Stimulated activated CD4-positive, alpha-beta T cell treated with anti-CD3 and anti-CD28 coated beads, Interleukin-1b, Interleukin-23, amount 100 ng/mL, for 24 hours (primary cell): ENCODE results near the gene USP4.
"Not testable (repeated sequence)": the region's sequence is repeated elsewhere in the genome, so short reads cannot be mapped to it uniquely, and the experiment has no call there.

Source experiments
- DNase-seq, 4 experiments: peaks; one replicate each; pipeline ENCODE4 v3.0.0-alpha.2; 2020; ENCODE audit warnings: low read depth in 4 of 4, low spot score in 1 of 4

USP4 gene, protein sequence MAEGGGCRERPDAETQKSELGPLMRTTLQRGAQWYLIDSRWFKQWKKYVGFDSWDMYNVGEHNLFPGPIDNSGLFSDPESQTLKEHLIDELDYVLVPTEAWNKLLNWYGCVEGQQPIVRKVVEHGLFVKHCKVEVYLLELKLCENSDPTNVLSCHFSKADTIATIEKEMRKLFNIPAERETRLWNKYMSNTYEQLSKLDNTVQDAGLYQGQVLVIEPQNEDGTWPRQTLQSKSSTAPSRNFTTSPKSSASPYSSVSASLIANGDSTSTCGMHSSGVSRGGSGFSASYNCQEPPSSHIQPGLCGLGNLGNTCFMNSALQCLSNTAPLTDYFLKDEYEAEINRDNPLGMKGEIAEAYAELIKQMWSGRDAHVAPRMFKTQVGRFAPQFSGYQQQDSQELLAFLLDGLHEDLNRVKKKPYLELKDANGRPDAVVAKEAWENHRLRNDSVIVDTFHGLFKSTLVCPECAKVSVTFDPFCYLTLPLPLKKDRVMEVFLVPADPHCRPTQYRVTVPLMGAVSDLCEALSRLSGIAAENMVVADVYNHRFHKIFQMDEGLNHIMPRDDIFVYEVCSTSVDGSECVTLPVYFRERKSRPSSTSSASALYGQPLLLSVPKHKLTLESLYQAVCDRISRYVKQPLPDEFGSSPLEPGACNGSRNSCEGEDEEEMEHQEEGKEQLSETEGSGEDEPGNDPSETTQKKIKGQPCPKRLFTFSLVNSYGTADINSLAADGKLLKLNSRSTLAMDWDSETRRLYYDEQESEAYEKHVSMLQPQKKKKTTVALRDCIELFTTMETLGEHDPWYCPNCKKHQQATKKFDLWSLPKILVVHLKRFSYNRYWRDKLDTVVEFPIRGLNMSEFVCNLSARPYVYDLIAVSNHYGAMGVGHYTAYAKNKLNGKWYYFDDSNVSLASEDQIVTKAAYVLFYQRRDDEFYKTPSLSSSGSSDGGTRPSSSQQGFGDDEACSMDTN

DNA sequence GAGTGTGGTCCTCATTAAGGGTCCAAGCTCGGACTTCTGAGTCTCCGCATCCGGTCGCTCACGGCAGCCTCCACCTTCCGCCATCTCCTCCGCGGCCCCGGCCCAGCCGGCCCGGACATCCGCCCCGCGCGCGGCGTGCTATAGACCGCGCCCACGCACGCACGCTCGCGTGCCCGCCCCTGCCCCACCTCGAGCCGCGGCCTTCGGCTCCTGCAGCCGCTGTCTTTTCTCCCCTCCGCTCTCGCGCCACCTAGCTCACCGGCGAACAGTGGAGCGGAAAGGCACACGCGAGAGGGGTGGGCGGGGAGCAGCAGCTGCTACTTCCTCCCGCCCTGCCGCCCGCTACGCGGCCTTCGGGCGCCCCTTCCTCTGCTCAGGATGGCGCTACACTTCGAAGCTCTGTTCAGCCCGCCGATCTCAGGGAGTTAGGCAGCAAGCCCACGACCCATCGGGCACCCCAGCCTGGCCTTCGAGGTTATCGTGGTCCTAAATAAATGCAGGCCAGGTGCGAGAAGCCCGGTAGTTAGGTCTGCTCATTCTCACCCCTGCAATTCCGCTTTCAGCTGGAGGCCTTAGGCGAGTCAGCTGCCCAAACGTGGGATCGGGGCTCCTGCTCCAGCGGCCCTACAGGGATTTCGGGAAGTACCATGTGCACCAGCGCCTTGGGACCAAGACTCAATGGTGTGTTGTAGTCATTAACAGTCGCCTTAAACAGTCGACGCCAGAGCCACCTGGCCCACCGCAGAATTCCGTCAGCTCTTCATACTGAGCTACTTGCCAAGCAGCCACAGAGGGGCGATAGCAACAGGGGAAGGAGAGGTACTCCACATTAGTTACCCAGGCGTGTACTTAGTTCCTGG, at the start of gene USP4:
TSS of gene USP4 (minus strand) at position 113 of the 860 bp plus-strand sequence. CDS start at position 84, 29 bp downstream.
- DNase-seq = peak; percentile 78 to 95 (median 84)

DNA sequence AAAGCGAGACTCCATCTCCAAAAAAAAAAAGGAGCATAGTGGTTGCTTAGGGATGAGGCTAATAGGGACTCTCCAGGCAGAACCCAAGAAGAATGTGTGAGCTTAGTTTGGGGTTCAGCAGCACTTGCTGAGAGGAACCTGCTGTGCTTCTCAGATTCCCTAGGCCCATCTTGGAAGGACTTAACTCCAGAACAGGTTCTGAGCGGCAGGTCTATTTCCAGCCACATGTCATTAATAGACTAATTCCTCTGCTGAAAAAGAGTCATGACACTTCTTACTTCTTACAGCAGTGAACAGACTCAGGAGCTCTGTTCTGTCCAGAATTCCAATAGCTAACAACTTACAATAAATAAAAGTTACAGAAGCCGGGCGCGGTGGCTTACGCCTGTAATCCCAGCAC, 49.4 kb upstream of the USP4 start:
- DNase-seq = no peak

DNA sequence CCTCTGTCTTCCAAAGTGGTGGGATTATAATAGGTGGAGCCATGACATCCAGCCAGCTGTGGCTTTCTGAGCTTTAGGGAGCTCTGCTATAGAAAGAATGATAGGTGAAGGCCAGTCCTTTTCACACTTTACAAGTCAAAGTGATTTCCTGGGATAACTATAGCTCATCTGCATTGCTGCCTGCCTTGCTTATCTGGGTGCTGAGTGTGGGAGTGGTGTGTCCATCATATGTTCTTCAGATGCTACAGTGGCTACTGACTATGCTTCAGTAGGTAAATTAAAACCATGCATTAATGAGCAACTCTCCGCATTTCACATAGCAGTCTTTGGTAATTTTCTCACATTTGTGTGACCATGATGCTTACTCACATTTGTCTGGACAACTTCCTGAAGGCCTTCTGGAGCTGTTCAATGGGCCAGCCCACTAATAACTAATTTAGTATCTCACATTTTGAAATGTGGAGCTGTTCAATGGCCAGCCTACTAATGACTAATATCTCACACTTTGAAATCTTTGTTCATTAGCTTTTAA, 48.5 kb upstream of the USP4 start:
- DNase-seq = no peak

DNA sequence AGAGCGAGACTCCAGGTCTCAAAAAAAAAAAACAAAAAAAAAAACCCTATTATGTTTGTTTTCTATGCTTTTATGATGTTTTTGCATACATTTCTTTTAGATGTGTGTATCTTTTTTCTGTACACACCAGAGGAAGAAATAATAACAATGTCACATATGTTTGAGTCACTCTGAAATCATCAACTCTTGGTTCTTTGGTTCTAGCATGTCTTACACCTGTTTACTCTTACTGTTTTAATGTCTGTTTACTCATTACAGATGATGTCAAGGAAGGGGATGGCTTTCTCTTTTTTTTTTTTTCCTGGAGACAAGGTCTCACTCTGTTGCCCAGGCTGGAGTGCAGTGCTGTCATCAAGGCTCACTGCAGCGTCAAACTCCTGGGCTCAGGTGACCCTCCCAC, 47.9 kb upstream of the USP4 start:
- DNase-seq = no peak

DNA sequence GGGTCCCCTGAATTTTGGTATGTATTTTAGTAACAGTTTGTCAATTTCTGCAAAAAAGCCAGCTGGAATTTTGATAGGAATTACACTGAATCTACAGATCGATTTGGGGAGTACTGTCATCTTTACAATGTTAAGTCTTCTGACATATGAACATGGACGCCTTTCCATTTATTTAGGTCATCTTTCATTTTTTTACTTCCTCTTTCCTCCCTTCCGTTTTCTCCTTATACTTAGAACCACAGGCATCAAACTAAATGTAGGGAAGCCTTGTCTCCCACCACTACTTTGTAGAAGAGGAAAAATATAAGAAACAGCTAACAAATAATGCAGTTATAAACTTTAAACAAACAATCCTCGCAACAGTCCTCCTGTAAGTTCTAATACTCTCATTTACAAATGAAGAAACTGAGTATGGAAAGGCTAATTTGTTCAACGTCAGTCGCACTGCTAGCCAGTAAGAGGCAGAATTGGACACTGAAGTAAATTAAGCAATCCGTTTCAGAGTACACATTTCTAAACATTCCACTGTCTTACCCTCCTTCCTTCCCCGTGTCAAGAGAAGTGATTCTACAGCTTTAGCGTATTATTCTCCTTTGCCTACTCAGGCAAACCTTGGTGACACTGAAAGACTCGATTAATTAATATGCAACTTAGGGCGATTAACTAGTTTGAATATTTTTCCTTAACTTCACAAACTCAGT, 46.4 kb upstream of the USP4 start:
- DNase-seq = no peak

DNA sequence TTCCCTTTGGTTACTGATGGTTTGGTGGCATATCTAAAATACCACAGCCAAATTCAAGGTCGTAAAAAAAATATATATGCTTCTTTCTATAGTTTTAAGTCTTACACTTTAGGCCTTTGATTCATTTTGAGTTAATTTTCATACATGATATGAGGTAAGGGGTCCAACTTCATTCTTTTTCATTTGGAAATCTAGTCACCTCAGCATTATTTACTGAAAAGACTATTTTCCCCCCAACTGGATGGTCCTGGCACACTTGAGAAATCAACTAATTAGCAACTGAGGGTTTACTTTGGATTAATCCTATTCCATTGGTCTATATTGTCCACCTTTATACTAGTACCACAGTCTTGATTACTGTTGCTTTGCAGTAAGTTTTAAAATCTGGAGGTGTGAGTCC, 45.8 kb upstream of the USP4 start:
- no peak for DNase-seq

DNA sequence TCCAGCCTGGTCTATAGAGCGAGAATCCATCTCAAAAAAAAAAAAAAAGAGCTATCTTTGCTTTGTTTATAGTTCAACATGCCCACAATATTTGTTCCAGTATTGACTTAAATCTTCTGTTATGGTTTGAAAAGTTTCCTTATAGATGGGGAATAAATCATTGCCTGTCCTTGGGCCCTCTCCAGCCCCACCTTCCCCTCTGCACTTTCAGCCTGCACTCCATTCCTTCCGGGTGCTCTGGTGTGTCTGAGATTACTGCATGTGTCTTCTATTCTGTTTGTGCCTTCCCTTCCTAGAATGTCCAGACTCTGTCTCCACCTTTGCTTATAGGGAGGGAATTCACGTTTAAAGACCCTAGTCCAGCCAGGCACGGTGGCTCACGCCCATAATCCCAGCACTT, 43.5 kb upstream of the USP4 start:
- DNase-seq = no peak

DNA sequence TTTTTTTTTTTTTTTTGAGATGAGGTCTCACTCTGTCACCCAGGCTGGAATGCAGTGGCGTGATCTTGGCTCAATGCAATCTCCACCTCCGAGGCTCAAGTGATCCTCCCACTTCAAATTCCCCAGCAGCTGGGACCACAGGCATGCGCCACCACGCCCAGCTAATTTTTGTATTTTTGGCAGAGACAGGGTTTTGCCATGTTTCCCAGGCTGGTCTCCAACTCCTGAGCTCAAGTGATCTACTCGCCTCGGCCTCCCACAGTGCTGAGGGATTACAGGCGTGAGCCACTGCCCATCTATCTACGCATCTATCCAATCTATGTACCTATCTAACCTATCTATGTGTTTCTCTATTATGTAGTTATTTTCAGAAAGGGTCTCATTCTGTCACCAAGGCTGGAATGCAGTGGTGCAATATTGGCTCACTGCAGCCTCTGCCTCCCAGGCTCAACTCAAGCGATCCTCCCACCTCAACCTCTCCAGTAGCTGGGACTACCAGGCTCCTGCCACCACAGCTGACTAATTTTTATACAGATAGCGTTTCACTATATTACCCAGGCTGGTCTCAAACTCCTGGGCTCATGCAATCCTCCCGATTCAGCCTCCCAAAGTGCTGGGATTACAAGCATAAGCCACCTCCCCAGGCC, 38.5 kb upstream of the USP4 start:
- DNase-seq = no peak

DNA sequence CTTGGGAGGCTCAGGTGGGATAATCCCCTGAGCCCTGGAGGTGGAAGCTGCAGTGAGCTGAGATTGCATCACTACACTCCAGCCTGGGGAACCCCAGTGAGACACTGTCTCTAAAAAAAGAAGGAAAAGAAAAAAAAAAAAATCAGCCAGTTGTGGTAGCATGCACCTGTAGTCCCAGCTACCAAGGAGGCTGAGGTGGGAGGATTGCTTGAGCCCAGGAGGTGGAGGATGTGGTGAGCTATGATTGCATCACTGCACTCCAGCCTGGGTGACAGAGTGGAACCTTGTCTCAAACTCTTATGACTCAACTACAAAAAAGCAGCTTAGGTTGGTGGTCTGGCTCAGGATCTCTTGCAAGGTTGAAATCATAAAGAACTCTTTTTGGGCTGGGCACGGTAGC, 37.6 kb upstream of the USP4 start:
- peak in 3 of 4 experiments; percentile 9 to 38 (median 21) for DNase-seq

DNA sequence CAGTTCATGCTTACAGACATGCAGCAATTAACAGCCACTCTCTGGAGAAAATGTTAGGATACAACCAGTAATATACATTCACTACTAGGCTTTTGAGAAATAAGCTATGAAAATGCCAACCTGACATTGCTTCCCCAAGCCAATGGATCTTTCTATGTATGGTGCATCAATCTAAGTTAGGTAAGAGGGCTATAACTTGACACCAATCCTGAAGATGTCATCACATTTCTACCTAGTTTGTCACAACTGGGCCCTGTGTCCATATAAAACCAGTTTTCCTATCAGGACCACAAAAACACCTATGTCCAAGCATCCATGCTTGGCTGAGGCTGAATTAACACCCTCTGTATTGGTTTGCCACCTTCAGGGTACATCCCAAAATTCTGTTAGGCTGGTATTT, 32.1 kb upstream of the USP4 start:
- no peak for DNase-seq

DNA sequence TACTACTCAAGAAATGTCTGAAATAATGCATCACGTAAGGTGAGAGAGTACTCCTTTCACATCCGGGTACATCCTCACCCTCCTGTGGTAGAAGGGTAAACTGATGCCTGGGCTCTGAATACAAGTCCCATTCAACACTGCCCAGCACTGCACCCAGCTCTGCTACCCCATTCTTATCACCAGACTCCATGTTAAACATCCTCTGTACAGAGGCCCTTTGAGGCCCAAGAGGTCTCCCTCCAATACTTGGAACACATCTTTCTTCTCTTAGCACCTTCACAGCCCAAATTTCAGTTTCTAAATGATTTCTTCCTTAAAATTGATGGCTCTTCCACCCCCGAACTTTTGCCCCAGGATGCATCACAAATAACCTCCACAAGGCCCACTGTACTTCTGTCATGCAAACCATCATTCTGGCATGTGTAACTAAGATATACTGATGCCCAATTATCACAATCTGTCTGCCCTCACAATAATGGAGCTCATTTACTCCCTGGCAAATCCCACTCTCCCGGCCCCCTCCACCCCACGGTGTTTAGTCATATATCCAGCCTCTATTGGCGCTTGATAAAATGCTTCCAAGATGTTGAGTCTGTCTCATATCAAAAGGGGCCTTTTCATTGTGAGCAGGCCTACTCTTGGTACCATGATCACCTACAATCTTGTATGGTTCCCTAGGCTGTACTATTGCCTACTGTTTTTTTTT, 30.9 kb upstream of the USP4 start:
- DNase-seq = no peak

DNA sequence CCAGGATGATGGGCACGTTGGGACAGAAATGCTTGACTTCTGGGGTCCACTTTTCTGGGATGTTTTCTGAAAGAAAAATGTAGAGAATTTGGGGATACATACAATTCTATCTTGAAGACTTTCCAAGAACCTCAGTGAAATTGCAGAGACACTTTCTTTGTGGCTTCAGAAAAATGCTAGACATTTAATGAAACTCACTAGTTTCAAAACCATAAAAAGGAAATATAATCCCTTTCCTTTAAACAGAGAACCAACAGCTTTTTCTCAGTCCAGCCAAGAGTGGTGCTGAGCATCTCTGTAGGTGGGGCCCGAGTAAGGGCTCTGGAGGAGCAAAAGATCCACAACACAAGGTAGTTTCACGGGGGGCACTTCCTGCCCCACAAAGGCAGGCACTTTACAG, 22.7 kb upstream of the USP4 start:
- DNase-seq = no peak

DNA sequence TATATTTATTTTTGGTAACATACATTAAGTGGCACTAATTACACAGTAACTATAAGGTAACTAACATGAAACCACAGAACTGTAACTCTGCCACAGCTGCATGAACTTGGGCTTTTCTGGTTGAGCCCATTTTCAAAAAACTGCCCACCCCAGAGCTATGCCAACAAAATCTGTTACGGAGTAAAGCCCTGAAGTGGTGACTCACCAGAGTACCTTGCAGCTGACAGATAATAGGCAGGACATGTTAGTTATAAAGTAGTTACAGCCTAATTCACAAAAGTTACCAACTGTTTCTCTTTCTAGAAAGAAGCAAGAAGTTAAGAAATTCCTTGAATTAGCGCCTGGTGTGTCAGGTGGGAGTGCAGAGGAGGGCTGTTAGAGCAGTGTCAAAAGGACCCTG, 19.8 kb upstream of the USP4 start:
- no peak for DNase-seq

DNA sequence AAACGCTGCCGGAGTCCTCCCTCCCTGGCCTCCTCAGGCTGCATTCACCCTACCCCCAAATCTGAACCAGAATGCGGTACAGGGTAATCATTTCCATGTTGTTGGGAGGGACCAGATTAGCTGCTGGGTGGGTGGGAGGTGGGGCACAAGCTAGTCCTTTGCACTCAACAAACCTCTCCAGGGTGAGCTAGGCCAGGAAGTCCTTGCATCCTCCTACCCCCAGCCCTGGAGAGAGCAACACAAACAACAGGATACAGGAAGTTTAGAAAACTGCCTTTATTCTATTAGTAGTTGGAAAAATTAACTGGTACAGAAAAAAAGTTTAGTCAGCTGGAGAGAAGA, 19.0 kb upstream of the USP4 start:
- no peak for DNase-seq

DNA sequence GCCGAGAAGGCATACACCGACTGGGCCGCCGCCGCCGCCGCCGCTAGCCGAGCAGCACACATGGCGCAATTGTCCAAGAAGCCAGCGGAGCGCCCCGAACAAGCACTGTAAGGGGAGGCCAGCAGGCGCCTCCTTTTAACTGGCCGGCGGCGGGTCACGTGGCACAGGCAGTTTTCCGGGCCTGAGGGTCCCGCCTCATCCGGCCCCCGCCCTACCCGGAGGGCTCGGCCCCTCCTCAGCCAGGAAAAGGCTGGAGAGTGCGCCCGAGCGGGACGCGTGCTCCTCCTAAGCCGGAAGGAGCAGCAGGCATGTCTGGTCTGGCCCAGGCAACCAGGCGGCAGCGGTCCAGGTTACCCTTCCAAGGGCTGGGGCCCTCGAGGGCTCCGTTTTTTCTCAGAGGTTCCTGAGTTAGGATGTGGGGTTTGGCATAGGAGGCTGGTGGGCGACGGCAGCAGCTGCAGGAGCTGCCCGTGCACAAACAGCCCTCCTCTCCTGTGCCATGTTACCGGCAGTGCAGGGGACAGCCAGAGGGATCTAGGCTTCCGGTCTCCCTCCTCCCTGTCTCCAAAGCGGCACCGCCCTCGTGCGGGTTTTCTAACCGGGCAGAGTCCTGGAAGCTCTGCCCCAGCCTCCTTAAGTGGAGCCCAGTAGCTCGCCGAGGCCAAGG, 18.5 kb upstream of the USP4 start, which contains the start of gene GPX1:
TSS of gene GPX1 (minus strand) at position 137 of the 667 bp plus-strand sequence. CDS start at position 62, 75 bp downstream.
- DNase-seq = peak; percentile 50 to 90 (median 66)

DNA sequence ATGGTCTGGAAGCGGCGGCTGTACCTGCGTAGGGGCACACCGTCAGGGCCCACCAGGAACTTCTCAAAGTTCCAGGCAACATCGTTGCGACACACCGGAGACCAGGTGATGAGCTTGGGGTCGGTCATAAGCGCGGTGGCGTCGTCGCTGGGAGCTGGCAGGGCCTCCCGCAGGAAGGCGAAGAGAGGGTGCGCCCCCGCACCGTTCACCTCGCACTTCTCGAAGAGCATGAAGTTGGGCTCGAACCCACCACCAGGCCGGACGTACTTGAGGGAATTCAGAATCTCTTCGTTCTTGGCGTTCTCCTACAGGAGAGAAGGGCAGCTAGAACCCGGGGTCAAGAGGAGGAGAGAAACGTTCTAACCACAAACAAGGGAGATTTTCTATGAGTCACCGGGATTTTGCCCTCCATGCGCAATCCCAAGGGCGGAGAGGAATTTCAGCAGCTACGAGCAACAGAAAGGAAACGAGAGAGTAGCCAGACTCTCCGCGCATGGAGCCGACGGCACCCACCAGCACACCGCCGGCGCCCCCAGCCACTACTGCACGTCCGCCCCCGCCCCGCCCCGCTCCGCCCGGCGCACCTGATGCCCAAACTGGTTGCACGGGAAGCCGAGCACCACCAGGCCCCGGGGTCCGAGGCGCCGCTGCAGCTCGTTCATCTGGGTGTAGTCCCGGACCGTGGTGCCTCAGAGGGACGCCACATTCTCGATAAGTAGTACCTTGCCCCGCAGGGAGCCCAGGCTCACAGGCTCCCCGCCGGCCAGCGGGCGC, 17.8 kb upstream of the USP4 start:
- peak in 2 of 4 experiments; percentile 28 to 38 for DNase-seq

DNA sequence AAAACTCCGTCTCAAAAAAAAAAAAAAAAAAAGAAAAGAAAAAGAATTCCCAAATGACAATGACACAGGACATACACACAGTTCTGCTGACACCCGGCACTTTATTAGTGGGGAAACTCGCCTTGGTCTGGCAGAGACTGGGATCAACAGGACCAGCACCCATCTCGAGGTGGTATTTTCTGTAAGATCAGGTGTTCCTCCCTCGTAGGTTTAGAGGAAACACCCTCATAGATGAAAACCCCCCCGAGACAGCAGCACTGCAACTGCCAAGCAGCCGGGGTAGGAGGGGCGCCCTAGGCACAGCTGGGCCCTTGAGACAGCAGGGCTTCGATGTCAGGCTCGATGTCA, 17.2 kb upstream of the USP4 start:
- not testable (repeated sequence) for DNase-seq

DNA sequence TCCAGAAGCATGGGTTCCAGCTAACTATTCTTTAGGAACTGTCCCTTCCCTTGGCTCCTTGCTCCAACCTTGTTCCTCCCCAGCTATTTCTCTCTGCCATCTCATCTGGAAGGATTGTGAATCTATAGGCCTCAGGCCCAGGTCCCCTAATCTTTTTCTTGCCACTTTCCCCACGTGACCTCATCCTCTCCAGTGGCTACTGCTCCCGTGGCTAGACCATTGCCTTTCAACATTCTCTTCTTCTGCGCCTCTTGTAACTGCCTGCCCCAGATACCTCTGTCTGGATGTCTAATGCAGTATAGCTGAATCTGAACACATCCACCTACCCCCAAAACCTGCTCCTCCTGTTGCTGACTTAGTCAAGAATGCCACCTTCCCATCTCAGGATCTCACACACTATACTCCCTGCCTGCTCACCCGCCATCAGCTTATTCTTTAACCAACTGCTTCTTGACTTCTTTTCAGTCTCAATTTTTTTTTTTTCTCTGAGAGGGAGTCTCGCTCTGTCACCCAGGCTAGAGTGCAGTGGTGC, 13.1 kb upstream of the USP4 start:
- no peak for DNase-seq
